Breast epithelium (tissue), 3 donors: Measurements from ENCODE around the gene FSTL4.

ENCODE experiments used
- POLR2AphosphoS5 ChIP-seq, 3 donors: sonication (generic); formaldehyde crosslinking; IDR thresholded peaks; one replicate each; pipeline ENCODE4 v1.6.1; 2017; ENCODE audit warnings: antibody characterized with exemption in 3 of 3
- TF ChIP-seq, protein P1 (sequence below), 3 donors: fragments of 450-650 bp; IDR thresholded peaks; one replicate each; pipeline ENCODE4 v1.5.1; 2016 to 2017; ENCODE audit warnings: antibody characterized with exemption in 3 of 3, mild to moderate bottlenecking in 3 of 3, moderate library complexity in 3 of 3

DNA sequence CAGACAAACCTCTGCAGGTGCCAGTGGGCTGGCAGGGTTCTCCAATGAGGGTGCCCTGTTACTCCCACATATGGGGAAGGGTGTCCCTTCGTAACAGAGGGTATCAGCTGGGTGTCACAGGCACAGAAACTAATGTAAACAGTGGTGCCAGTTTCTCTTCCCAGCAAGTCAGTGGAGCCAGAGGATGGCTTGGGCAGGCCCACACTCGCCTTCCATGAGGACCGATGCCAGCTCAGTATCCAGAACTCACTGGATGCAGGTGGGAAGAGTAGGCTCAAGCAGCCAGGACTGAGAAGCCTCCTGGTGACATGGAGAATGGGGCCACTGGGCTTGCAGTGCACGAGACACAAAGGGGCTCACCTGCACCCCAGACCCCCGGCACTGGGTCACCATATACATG, 30.4 kb downstream of the FSTL4 start:
- TF ChIP-seq, protein P1, sequence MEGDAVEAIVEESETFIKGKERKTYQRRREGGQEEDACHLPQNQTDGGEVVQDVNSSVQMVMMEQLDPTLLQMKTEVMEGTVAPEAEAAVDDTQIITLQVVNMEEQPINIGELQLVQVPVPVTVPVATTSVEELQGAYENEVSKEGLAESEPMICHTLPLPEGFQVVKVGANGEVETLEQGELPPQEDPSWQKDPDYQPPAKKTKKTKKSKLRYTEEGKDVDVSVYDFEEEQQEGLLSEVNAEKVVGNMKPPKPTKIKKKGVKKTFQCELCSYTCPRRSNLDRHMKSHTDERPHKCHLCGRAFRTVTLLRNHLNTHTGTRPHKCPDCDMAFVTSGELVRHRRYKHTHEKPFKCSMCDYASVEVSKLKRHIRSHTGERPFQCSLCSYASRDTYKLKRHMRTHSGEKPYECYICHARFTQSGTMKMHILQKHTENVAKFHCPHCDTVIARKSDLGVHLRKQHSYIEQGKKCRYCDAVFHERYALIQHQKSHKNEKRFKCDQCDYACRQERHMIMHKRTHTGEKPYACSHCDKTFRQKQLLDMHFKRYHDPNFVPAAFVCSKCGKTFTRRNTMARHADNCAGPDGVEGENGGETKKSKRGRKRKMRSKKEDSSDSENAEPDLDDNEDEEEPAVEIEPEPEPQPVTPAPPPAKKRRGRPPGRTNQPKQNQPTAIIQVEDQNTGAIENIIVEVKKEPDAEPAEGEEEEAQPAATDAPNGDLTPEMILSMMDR (IDR thresholded peaks at IDR 0.05) = no peak
- no peak for TF ChIP-seq POLR2AphosphoS5 (IDR thresholded peaks at IDR 0.05)
